H9 (cell line): Measurements from ENCODE around the gene FNDC3A. TPM values are rescaled to one million over a fixed set of nuclear protein-coding genes. Genes with fewer than 3 reads are reported as not detected.

Experiments used
- DNase-seq: peaks from one replicate; pipeline ENCODE4 v3.0.0-alpha.2; 2017
- H2AFZ ChIP-seq: one replicate; pipeline ENCODE4 v1.6.1; 2013; ENCODE audit warnings: mild to moderate bottlenecking, low read length, control low read depth, moderate library complexity
- H2AK5ac ChIP-seq: 2 replicates; pipeline ENCODE4 v1.6.1; 2013; ENCODE audit warnings: low read length, control low read depth, mixed read lengths; ENCODE audit not compliant: insufficient read length
- H2BK120ac ChIP-seq: one replicate; pipeline ENCODE4 v1.6.1; 2013; ENCODE audit warnings: low read depth, mild to moderate bottlenecking, low read length, control low read depth, inconsistent platforms; ENCODE audit not compliant: poor library complexity, severe bottlenecking
- H2BK12ac ChIP-seq: 2 replicates; pipeline ENCODE4 v1.6.1; 2013; ENCODE audit warnings: low read length, control low read depth, mixed read lengths, low read depth; ENCODE audit not compliant: insufficient read length
- H2BK15ac ChIP-seq: 2 replicates; pipeline ENCODE4 v1.6.1; 2013; ENCODE audit warnings: low read depth, low read length, control low read depth
- H2BK20ac ChIP-seq: one replicate; pipeline ENCODE4 v1.6.1; 2013; ENCODE audit warnings: low read depth, mild to moderate bottlenecking, low read length, control low read depth, inconsistent platforms; ENCODE audit not compliant: poor library complexity, severe bottlenecking
- H2BK5ac ChIP-seq: 2 replicates; pipeline ENCODE4 v1.6.1; 2013; ENCODE audit warnings: low read length, control low read depth, mixed read lengths; ENCODE audit not compliant: insufficient read length
- H3K14ac ChIP-seq: 2 replicates; pipeline ENCODE4 v1.6.1; 2013; ENCODE audit warnings: low read length, control low read depth; ENCODE audit not compliant: insufficient read depth
- H3K18ac ChIP-seq: 2 replicates; pipeline ENCODE4 v1.6.1; 2013; ENCODE audit warnings: low read depth, mild to moderate bottlenecking, mixed read lengths, low read length, control low read depth; ENCODE audit not compliant: insufficient read length
- H3K23ac ChIP-seq: 2 replicates; pipeline ENCODE4 v1.6.1; 2013; ENCODE audit warnings: low read length, control low read depth, mixed read lengths, low read depth; ENCODE audit not compliant: insufficient read length
- H3K23me2 ChIP-seq: 2 replicates; pipeline ENCODE4 v1.6.1; 2013; ENCODE audit warnings: low read depth, mild to moderate bottlenecking, mixed read lengths, low read length, control low read depth; ENCODE audit not compliant: insufficient read length, poor library complexity, severe bottlenecking
- H3K27ac ChIP-seq: 2 replicates; pipeline ENCODE4 v1.5.1; 2013; ENCODE audit warnings: low read length, control low read depth, mixed read lengths, low read depth; ENCODE audit not compliant: insufficient read length
- H3K27me3 ChIP-seq: 2 replicates; pipeline ENCODE4 v1.6.1; 2013; ENCODE audit warnings: low read length, control low read depth, inconsistent platforms; ENCODE audit not compliant: insufficient read depth
- H3K4ac ChIP-seq: 2 replicates; pipeline ENCODE4 v1.6.1; 2013; ENCODE audit warnings: low read depth, mild to moderate bottlenecking, control low read depth, inconsistent platforms, low read length, moderate library complexity
- H3K4me1 ChIP-seq: 2 replicates; pipeline ENCODE4 v1.6.1; 2013; ENCODE audit warnings: low read length, control low read depth, inconsistent platforms; ENCODE audit not compliant: insufficient read depth
- H3K4me2 ChIP-seq: 2 replicates; pipeline ENCODE4 v1.6.1; 2013; ENCODE audit warnings: low read length, control low read depth, mixed read lengths; ENCODE audit not compliant: insufficient read length, insufficient read depth
- H3K56ac ChIP-seq: 2 replicates; pipeline ENCODE4 v1.6.1; 2013; ENCODE audit warnings: low read depth, mild to moderate bottlenecking, mixed read lengths, low read length, control low read depth; ENCODE audit not compliant: insufficient read length
- H3K79me1 ChIP-seq: 2 replicates; pipeline ENCODE4 v1.6.1; 2013; ENCODE audit warnings: low read depth, mild to moderate bottlenecking, moderate library complexity, low read length, control low read depth, inconsistent platforms; ENCODE audit not compliant: insufficient read depth, poor library complexity, severe bottlenecking
- H3K79me2 ChIP-seq: 2 replicates; pipeline ENCODE4 v1.6.1; 2013; ENCODE audit warnings: low read length, control low read depth, inconsistent platforms; ENCODE audit not compliant: insufficient read depth
- H3K9ac ChIP-seq: 2 replicates; pipeline ENCODE4 v1.6.1; 2013; ENCODE audit warnings: low read length, control low read depth, mixed read lengths; ENCODE audit not compliant: insufficient read length; ENCODE audit errors: extremely low read depth
- H3K9me3 ChIP-seq: one replicate; pipeline ENCODE4 v1.6.1; 2013; ENCODE audit warnings: low read depth, low read length, inconsistent platforms; ENCODE audit not compliant: control insufficient read depth
- H3T11ph ChIP-seq: one replicate; pipeline ENCODE4 v1.6.1; 2013; ENCODE audit warnings: mild to moderate bottlenecking, low read length, control low read depth, inconsistent platforms
- H4K20me1 ChIP-seq: one replicate; pipeline ENCODE4 v1.6.1; 2013; ENCODE audit not compliant: control insufficient read depth, insufficient read length, insufficient read depth
- H4K5ac ChIP-seq: 2 replicates; pipeline ENCODE4 v1.6.1; 2013; ENCODE audit warnings: low read depth, mild to moderate bottlenecking, mixed read lengths, low read length, control low read depth; ENCODE audit not compliant: insufficient read length
- H4K8ac ChIP-seq: replicated peaks from 2 replicates; pipeline ENCODE4 v1.6.1; 2013; ENCODE audit warnings: low read length, control low read depth, mixed read lengths, low read depth; ENCODE audit not compliant: insufficient read length
- H4K91ac ChIP-seq: 2 replicates; pipeline ENCODE4 v1.6.1; 2013; ENCODE audit warnings: low read depth, mild to moderate bottlenecking, moderate library complexity, mixed read lengths, low read length, control low read depth; ENCODE audit not compliant: insufficient read length
- H3K27ac Mint-ChIP-seq, 3 experiments: 2 replicates in 2 of 3; 3 replicates in 1 of 3; pipeline ENCODE4 v1.8.0; 2020 to 2021; ENCODE audit warnings: mixed read lengths in 3 of 3, mild to moderate bottlenecking in 1 of 3, moderate library complexity in 1 of 3
- H3K27me3 Mint-ChIP-seq: 2 replicates; pipeline ENCODE4 v1.8.0; 2021; ENCODE audit warnings: low read depth, mild to moderate bottlenecking, moderate library complexity, mixed read lengths
- H3K36me3 Mint-ChIP-seq, 3 experiments: 2 replicates in 2 of 3; 3 replicates in 1 of 3; pipeline ENCODE4 v1.8.0; 2020 to 2021; ENCODE audit warnings: low read depth in 3 of 3, mixed read lengths in 3 of 3; ENCODE audit not compliant: insufficient read depth in 1 of 3
- H3K4me1 Mint-ChIP-seq, 2 experiments: 2 replicates each; pipeline ENCODE4 v1.8.0; 2020; ENCODE audit warnings: mixed read lengths in 2 of 2
- H3K4me3 Mint-ChIP-seq, 2 experiments: 2 replicates in 1 of 2; 3 replicates in 1 of 2; pipeline ENCODE4 v1.8.0; 2020 to 2021; ENCODE audit warnings: mild to moderate bottlenecking in 2 of 2, mixed read lengths in 2 of 2, moderate library complexity in 1 of 2
- H3K9me3 Mint-ChIP-seq, 2 experiments: 2 replicates in 1 of 2; 3 replicates in 1 of 2; pipeline ENCODE4 v1.8.0; 2020; ENCODE audit warnings: mild to moderate bottlenecking in 2 of 2, mixed read lengths in 2 of 2, moderate library complexity in 1 of 2
- WGBS: extraction: QIAGEN DNeasy Blood & Tissue Kit; methylation state at CpG from one replicate; pipeline ENCODE4 v1.1.7; 2013; ENCODE audit warnings: missing lambda C conversion rate, low lambda C conversion rate, mixed read lengths; ENCODE audit not compliant: insufficient read length; ENCODE audit errors: extremely low coverage; 5-methylcytosine and 5-hydroxymethylcytosine counted together
- total RNA-seq: library from RNA; stranded (reverse); gene quantifications from 2 replicates; pipeline ENCODE4 v1.2.1, GENCODE V29; 2021
- TF ChIP-seq, protein P1 (sequence below): fragments of 200-600 bp; sonication (generic); conservative IDR thresholded peaks from 3 replicates; pipeline ENCODE4 v1.8.0; 2021; ENCODE audit warnings: antibody characterized with exemption, mild to moderate bottlenecking

FNDC3A gene
- total RNA-seq, 1 experiment from 2014 or later = 27.4 TPM

- Mint-ChIP-seq H3K9me3 (no peaks in the 10 kb centered on the region), H3K27ac (no peak overlapping the region), H3K4me1 (no peaks in the 10 kb centered on the region), H3K27me3 (no peaks in the 10 kb centered on the region), H3K4me3 (no peak overlapping the region), H3K36me3 (no peaks in the 10 kb centered on the region)
- Histone ChIP-seq H2BK15ac (no peak overlapping the region), H3K4me1 (no peaks in the 10 kb centered on the region), H2BK5ac (no peak overlapping the region), H3K23ac (no peak overlapping the region), H4K5ac (no peak overlapping the region), H2AFZ (no peak overlapping the region), H3K9ac (no peak overlapping the region), H4K91ac (no peak overlapping the region), H3K18ac (no peak overlapping the region), H4K8ac (no peak overlapping the region), H3K27ac (no peak overlapping the region), H3K14ac (no peak overlapping the region), H3K56ac (no peak overlapping the region), H3K79me2 (no peaks in the 10 kb centered on the region), H3K4me2 (no peak overlapping the region), H2BK120ac (no peak overlapping the region), H3K4ac (no peak overlapping the region), H3K27me3 (no peaks in the 10 kb centered on the region), H3K9me3 (no peaks in the 10 kb centered on the region), H2AK5ac (no peak overlapping the region), H2BK12ac (no peak overlapping the region), H3K23me2 (no peaks in the 10 kb centered on the region), H3K79me1 (no peaks in the 10 kb centered on the region), H3T11ph (no peak overlapping the region), H2BK20ac (no peak overlapping the region), H4K20me1 (no peaks in the 10 kb centered on the region)
- TF ChIP-seq, protein P1, sequence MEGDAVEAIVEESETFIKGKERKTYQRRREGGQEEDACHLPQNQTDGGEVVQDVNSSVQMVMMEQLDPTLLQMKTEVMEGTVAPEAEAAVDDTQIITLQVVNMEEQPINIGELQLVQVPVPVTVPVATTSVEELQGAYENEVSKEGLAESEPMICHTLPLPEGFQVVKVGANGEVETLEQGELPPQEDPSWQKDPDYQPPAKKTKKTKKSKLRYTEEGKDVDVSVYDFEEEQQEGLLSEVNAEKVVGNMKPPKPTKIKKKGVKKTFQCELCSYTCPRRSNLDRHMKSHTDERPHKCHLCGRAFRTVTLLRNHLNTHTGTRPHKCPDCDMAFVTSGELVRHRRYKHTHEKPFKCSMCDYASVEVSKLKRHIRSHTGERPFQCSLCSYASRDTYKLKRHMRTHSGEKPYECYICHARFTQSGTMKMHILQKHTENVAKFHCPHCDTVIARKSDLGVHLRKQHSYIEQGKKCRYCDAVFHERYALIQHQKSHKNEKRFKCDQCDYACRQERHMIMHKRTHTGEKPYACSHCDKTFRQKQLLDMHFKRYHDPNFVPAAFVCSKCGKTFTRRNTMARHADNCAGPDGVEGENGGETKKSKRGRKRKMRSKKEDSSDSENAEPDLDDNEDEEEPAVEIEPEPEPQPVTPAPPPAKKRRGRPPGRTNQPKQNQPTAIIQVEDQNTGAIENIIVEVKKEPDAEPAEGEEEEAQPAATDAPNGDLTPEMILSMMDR = no peak
- DNase-seq = no peak
- WGBS = no CpG with 5 or more reads among the region's 2 CpGs
These were observed 122.5 kb downstream of the FNDC3A start for GRCh38 chr13:49098198-49098597.
